Measurements from ENCODE around the gene CLASP1. TPM values are rescaled to one million over a fixed set of nuclear protein-coding genes. Genes with fewer than 3 reads are reported as not detected.

Gene CLASP1
- total RNA-seq, 1 donor: 46.0 TPM

GRCh38 chr2:121539750-121540469 lies 109.4 kb downstream of the CLASP1 start:
- Histone ChIP-seq H3K4me1 (ENCODE audit: insufficient read depth, low read length) (peaks cover 18% of the 10 kb centered on the region), H3K9me3 (ENCODE audit: low read depth, low read length) (no peaks in the 10 kb centered on the region), H3K36me3 (ENCODE audit: insufficient read depth, low read length) (no peaks in the 10 kb centered on the region), H3K4me3 (ENCODE audit: insufficient read depth, low read length) (no peak overlapping the region), H4K20me1 (ENCODE audit: insufficient read depth, low read length) (peaks cover 45% of the 10 kb centered on the region), H3K27ac (ENCODE audit: low read depth, low read length) (no peak overlapping the region), H2AFZ (ENCODE audit: low read length) (no peak overlapping the region), H3K27me3 (ENCODE audit: insufficient read depth, low read length) (no peaks in the 10 kb centered on the region), H3K79me2 (ENCODE audit: insufficient read depth, low read length) (peaks cover 57% of the 10 kb centered on the region), H3K4me2 (ENCODE audit: insufficient read depth, low read length) (peak overlapping the region; percentile 36)
- no peak for TF ChIP-seq CTCF (IDR thresholded peaks at IDR 0.05; ENCODE audit: extremely low read depth, low read depth, low read length)
- DNase-seq (ENCODE audit: insufficient read length, low spot score, missing footprints): no peak

GRCh38 chr2:121536850-121537557 lies 112.3 kb downstream of the CLASP1 start:
- Histone ChIP-seq H3K4me2 (ENCODE audit: insufficient read depth, low read length) (no peak overlapping the region), H3K4me3 (ENCODE audit: insufficient read depth, low read length) (no peak overlapping the region), H3K9me3 (ENCODE audit: low read depth, low read length) (no peaks in the 10 kb centered on the region), H3K36me3 (ENCODE audit: insufficient read depth, low read length) (no peaks in the 10 kb centered on the region), H3K27ac (ENCODE audit: low read depth, low read length) (no peak overlapping the region), H3K27me3 (ENCODE audit: insufficient read depth, low read length) (no peaks in the 10 kb centered on the region), H3K4me1 (ENCODE audit: insufficient read depth, low read length) (peaks cover 15% of the 10 kb centered on the region), H4K20me1 (ENCODE audit: insufficient read depth, low read length) (peaks cover 37% of the 10 kb centered on the region), H3K79me2 (ENCODE audit: insufficient read depth, low read length) (peaks cover 53% of the 10 kb centered on the region), H2AFZ (ENCODE audit: low read length) (no peak overlapping the region)
- no peak for DNase-seq (ENCODE audit: insufficient read length, low spot score, missing footprints)
- no peak for TF ChIP-seq CTCF (IDR thresholded peaks at IDR 0.05; ENCODE audit: extremely low read depth, low read depth, low read length)

- H3K4me2 ChIP-seq (ENCODE audit: insufficient read depth, low read length): no peak overlapping the region
- H2AFZ ChIP-seq (ENCODE audit: low read length): no peak overlapping the region
- no peak for DNase-seq (ENCODE audit: insufficient read length, low spot score, missing footprints)
- H3K27me3 ChIP-seq (ENCODE audit: insufficient read depth, low read length): no peaks in the 10 kb centered on the region
- peaks cover 33% of the 10 kb centered on the region for H4K20me1 ChIP-seq (ENCODE audit: insufficient read depth, low read length)
- peaks cover 46% of the 10 kb centered on the region for H3K79me2 ChIP-seq (ENCODE audit: insufficient read depth, low read length)
- H3K9me3 ChIP-seq (ENCODE audit: low read depth, low read length): no peaks in the 10 kb centered on the region
- peaks cover 16% of the 10 kb centered on the region for H3K4me1 ChIP-seq (ENCODE audit: insufficient read depth, low read length)
- H3K4me3 ChIP-seq (ENCODE audit: insufficient read depth, low read length): no peak overlapping the region
- no peak for TF ChIP-seq CTCF (IDR thresholded peaks at IDR 0.05; ENCODE audit: extremely low read depth, low read depth, low read length)
- no peaks in the 10 kb centered on the region for H3K36me3 ChIP-seq (ENCODE audit: insufficient read depth, low read length)
- H3K27ac ChIP-seq (ENCODE audit: low read depth, low read length): no peak overlapping the region
Observed at GRCh38 chr2:121536347-121536746, 112.9 kb downstream of the CLASP1 start.

- DNase-seq (ENCODE audit: insufficient read length, low spot score, missing footprints): no peak
- H2AFZ ChIP-seq (ENCODE audit: low read length): no peak overlapping the region
- no peak overlapping the region for H3K27ac ChIP-seq (ENCODE audit: low read depth, low read length)
- no peaks in the 10 kb centered on the region for H3K27me3 ChIP-seq (ENCODE audit: insufficient read depth, low read length)
- no peaks in the 10 kb centered on the region for H3K9me3 ChIP-seq (ENCODE audit: low read depth, low read length)
- no peaks in the 10 kb centered on the region for H3K36me3 ChIP-seq (ENCODE audit: insufficient read depth, low read length)
- H3K4me2 ChIP-seq (ENCODE audit: insufficient read depth, low read length): no peak overlapping the region
- H4K20me1 ChIP-seq (ENCODE audit: insufficient read depth, low read length): peaks cover 11% of the 10 kb centered on the region
- peaks cover 12% of the 10 kb centered on the region for H3K4me1 ChIP-seq (ENCODE audit: insufficient read depth, low read length)
- TF ChIP-seq CTCF (IDR thresholded peaks at IDR 0.05; ENCODE audit: extremely low read depth, low read depth, low read length): no peak
- H3K79me2 ChIP-seq (ENCODE audit: insufficient read depth, low read length): peaks cover 36% of the 10 kb centered on the region
- no peak overlapping the region for H3K4me3 ChIP-seq (ENCODE audit: insufficient read depth, low read length)
Observed at GRCh38 chr2:121534007-121534406, 115.3 kb downstream of the CLASP1 start.

Measured in osteoblast (primary cell).